Activated CD4-positive, alpha-beta T cell treated with anti-CD3 and anti-CD28 coated beads, Interleukin-2, Interleukin-4, amounts not matched to agents 100 ng/mL and 50 ng/mL, durations not matched to agents 16 hours and 8 hours (primary cell): ENCODE measurements around the gene DMWD.
"Not testable (repeated sequence)": the region's sequence is repeated elsewhere in the genome, so short reads cannot be mapped to it uniquely, and the experiment has no call there.

ENCODE experiments used
- DNase-seq: peaks from one replicate; pipeline ENCODE4 v3.0.0-alpha.2; 2020; ENCODE audit warnings: low spot score

DMWD gene

GRCh38 chr19:45816236-45817009, 23.8 kb upstream of the DMWD start:
- no peak for DNase-seq

- no peak for DNase-seq
These were observed 23.0 kb upstream of the DMWD start for GRCh38 chr19:45815481-45816216.

GRCh38 chr19:45814851-45815480, 22.3 kb upstream of the DMWD start, which contains the start of gene RSPH6A:
TSS of gene RSPH6A (minus strand) at chr19:45815308. CDS start at chr19:45815176, 132 bp downstream.
- DNase-seq, result no peak

- no peak for DNase-seq
These were observed 21.6 kb upstream of the DMWD start for GRCh38 chr19:45814166-45814780.

GRCh38 chr19:45812297-45812696, 19.7 kb upstream of the DMWD start:
- DNase-seq, result no peak

- DNase-seq, result peak; percentile 50
These were observed 17.1 kb upstream of the DMWD start for GRCh38 chr19:45809643-45810159.

- no peak for DNase-seq
These were observed 13.1 kb upstream of the DMWD start for GRCh38 chr19:45805719-45806118.

GRCh38 chr19:45804959-45805230, 12.2 kb upstream of the DMWD start:
- DNase-seq, result no peak

GRCh38 chr19:45804140-45804958, 11.7 kb upstream of the DMWD start:
- DNase-seq, result no peak

GRCh38 chr19:45801603-45802175, 9.0 kb upstream of the DMWD start:
- no peak for DNase-seq

- DNase-seq, result no peak
These were observed 7.5 kb upstream of the DMWD start for GRCh38 chr19:45800070-45800553.

GRCh38 chr19:45799541-45799940, 6.9 kb upstream of the DMWD start:
- not testable (repeated sequence) for DNase-seq

GRCh38 chr19:45798995-45799517, 6.4 kb upstream of the DMWD start:
- peak; percentile 50 for DNase-seq

- DNase-seq, result no peak
These were observed 2.0 kb upstream of the DMWD start for GRCh38 chr19:45794627-45795026.

- no peak for DNase-seq
These were observed 1.2 kb upstream of the DMWD start for GRCh38 chr19:45793876-45794275.

- no peak for DNase-seq
These were observed 526 bp upstream of the DMWD start for GRCh38 chr19:45793178-45793564.

- no peak for DNase-seq
These were observed 738 bp downstream of the DMWD start for GRCh38 chr19:45791744-45792469.

- DNase-seq, result peak; percentile 60
These were observed 1.7 kb downstream of the DMWD start for GRCh38 chr19:45790942-45791341.

GRCh38 chr19:45789035-45789786, 3.4 kb downstream of the DMWD start:
- DNase-seq, result no peak
